Activated naive CD4-positive, alpha-beta T cell treated with anti-CD3 and anti-CD28 coated beads, Interleukin-2, amount 50 U/mL, for 72 hours (primary cell): ENCODE data around the gene OGG1. TPM values are rescaled to one million over a fixed set of nuclear protein-coding genes. Genes with fewer than 3 reads are reported as not detected.
"Not testable (repeated sequence)": the region's sequence is repeated elsewhere in the genome, so short reads cannot be mapped to it uniquely, and the experiment has no call there.

Experiments used
- ATAC-seq, 2 donors: fragments of 150-1000 bp; cut with Tn5 transposase; 2 replicates each; pipeline ENCODE4 v1.10.0; 2021; ENCODE audit warnings: mild to moderate bottlenecking in 2 of 2, moderate library complexity in 2 of 2
- DNase-seq, 2 donors: peaks; one replicate each; pipeline ENCODE4 v3.0.0; 2021 to 2022; ENCODE audit warnings: low spot score in 2 of 2
- H3K27ac Mint-ChIP-seq, 2 donors: one replicate each; pipeline ENCODE4 v1.8.0; 2022; ENCODE audit warnings: mild to moderate bottlenecking in 2 of 2, mixed read lengths in 2 of 2
- H3K36me3 Mint-ChIP-seq, 2 donors: one replicate each; pipeline ENCODE4 v1.8.0; 2022; ENCODE audit warnings: mixed read lengths in 2 of 2
- H3K9me3 Mint-ChIP-seq, 2 donors: one replicate each; pipeline ENCODE4 v1.8.0; 2022; ENCODE audit warnings: mixed read lengths in 2 of 2
- total RNA-seq, 2 donors: library from RNA; stranded (reverse); gene quantifications; one replicate each; pipeline ENCODE4 v1.2.3, GENCODE V29; 2022

Gene OGG1
- total RNA-seq, 2 donors from 2014 or later = 34.8 to 58.0 TPM

DNA sequence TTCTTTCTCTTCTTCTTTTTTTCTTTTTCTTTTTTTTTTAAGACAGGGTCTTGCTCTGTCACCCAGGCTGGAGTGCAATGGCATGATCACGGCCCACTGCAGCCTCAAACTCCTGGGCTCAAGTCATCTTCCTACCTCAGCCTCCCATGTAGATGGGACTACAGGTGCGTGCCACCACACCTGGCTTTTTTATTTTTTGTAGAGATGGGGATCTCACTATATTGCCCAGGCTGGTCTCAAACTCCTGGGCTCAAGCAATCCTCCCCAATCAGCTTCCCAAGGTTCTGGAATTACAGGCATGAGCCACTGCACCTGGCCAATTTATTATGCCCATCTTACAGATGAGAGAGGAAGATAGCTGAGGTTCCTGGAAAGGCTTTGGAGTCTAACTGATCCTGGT, 21.3 kb downstream of the OGG1 start:
- H3K27ac Mint-ChIP-seq = peak overlapping the region in 1 of 2 donors; percentile 42

DNA sequence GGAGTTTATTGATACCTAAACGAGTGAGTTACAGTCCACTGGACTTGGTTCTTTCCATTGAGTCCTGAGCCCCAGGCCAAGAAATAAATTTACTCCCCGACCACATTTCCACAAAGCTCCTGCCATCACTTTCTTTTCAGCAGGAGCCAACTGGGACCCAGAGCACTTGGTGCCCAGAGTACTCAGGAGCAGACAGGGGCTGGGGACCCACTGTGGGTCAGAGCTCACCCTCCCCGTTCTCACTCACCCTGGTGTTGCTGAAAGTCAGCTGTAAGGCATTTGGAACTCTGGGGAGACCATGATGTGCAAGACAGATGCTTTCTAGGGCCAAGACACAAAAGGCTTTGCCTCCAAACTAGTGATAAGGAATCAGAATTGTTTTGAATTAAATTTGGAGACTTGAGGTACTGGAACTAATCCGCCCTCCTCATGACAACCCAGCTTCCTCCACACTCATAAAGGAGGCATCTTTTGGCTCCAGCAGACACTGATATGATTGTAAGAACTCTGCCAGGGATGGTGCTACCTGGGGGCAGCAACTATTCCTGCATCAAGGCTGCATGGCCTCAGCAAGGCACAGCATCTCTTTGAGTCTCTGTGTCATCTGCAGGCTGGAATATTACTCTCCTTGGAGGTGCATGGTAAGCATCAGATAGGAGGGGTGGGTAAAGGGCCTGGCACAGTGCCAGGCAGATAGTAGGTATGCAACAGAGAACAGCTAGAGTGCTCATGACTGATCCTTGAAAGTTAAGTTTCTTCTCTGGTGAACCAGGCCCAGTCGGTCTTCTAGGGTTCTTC, 27.3 kb downstream of the OGG1 start:
- no peak for ATAC-seq
- Mint-ChIP-seq H3K27ac (peak overlapping the region; percentile 95 to 98), H3K9me3 (peaks cover 0 to 3% of the 10 kb centered on the region in 2 donors), H3K36me3 (peaks cover 11 to 22% of the 10 kb centered on the region in 2 donors)
- DNase-seq = no peak

More for the DNA sequence above, 21.3 kb downstream of the OGG1 start:
- not testable (repeated sequence) for ATAC-seq, H3K9me3 Mint-ChIP-seq, DNase-seq, H3K36me3 Mint-ChIP-seq

DNA sequence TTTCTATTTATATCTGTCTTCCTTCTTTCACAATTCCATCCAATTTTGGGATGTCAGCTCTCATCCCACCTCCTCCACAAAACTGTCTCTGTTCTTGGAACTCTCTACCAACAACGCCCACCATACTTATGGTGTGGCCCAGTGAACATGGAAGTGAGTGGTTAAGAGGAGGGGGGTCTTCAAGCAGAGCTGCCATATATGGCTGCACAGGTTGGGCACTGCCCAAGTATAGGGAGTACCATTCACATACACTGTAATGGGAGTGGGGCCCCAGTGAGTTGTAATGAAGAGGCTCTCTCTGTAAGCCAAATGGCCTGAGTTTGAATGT, 27.9 kb downstream of the OGG1 start:
- DNase-seq = no peak
- Mint-ChIP-seq H3K27ac (peak overlapping the region; percentile 95 to 98), H3K9me3 (peaks cover 0 to 3% of the 10 kb centered on the region in 2 donors), H3K36me3 (peaks cover 16 to 26% of the 10 kb centered on the region in 2 donors)
- peak; percentile 16 to 51 for ATAC-seq

DNA sequence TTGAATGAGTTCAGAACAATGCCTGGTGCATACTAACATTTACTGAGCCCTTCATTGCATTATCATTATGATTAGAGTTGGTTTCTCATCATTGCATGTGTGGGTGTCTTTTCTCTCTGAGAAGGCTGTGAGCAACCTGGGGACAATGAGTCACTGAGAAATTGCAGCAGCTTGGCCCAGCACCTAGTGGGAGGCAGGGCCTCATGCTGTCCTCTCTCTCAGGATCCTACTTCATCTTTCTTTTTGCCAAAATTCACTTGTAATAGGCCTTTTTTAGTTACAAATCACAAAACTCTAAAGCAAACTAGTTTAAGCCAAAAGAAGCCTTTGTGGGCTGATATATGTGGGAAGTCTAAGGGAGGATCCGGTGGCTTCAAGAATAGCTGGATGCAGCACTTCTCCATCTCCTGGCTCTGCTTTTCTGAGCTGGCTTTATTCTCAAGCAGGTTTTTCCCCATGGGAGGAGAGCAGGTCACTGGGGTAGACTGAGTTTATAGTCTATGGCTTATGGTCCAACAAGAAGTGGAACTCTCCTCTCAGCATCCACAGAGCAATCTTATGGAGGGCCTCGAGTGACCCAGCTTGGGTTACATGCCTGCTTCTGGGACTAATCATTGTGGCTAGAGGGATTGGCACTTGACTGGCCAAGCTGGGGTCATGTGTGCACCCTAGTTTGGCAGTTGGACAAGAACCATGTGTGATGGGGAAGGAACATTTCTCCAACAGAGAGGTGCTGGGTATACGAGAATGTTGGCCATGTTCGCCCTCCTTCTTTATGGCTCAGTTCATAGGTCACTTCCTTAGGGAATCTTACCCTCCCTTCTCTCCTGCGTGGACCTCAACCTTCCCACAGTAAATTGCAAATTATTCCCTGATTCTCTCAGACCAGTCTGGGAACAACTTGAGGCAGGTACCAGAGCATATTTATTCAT, 28.7 kb downstream of the OGG1 start:
- peaks cover 0 to 3% of the 10 kb centered on the region in 2 donors for H3K9me3 Mint-ChIP-seq
- ATAC-seq (peak; percentile 86 to 94), DNase-seq (peak; percentile 59 to 66)
- H3K36me3 Mint-ChIP-seq = peaks cover 21 to 26% of the 10 kb centered on the region in 2 donors
- peak overlapping the region; percentile 95 to 98 for H3K27ac Mint-ChIP-seq

DNA sequence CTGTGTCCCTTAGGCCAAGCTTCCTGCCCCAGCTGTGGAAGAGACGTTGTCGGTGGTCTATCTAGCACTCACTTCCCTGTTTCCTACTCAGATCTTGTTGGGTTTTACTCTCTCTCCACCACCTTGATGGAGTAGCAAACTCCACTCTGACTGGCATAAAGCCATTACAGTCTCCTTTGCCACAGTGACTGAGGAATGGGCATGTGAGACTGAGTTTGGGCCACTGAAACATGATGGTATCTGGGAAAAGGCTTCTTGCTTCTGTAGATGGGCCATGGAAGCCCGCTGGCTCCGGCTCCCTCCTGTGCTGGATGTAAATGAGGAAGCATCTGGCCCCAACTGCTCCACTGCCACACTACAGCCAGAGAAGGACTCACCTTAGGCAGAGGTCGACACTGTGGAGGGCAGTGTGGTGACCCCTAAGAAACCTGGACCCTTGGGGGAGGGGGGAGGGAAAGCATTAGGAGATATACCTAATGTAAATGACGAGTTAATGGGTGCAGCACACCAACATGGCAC, 29.4 kb downstream of the OGG1 start:
- no peak for DNase-seq
- Mint-ChIP-seq H3K36me3 (peaks cover 21 to 26% of the 10 kb centered on the region in 2 donors), H3K9me3 (peaks cover 0 to 3% of the 10 kb centered on the region in 2 donors), H3K27ac (peak overlapping the region; percentile 95 to 98)
- no peak for ATAC-seq

DNA sequence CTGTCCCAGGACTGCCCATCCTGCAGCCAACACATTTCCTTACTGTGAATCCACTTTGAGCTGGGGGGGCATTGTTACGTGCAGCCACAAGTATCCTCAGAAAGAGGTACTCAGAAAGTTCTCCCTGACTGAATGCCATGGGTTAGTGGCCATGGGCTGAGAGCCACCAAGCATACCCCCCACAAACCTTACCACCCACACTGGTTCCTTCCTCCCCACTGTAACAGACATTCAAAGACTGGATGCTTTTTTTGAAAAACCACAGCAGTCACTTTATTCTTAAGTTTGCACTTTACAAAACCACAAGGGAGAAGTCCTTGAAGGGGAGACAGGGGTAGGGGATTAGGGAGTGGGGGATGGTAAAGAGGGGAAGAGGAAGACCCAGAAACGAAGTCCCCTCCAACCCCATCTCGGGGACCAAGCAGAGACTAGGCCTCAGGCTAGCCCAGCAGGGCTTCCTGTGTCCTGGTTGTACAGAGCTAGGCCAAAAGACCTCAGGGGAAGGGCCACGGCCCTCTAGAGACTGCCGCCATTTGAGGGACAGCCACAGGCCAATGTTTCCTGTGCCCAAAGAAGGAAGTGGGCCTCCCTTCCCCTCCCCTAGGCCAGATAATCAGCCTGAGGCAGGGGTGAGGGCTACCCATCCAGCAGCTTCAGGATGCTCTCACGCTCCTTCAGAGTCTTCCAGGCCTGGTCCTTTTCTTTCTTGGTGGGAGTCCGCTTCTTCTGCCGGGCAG, 30.1 kb downstream of the OGG1 start:
- Mint-ChIP-seq H3K9me3 (peaks cover 0 to 3% of the 10 kb centered on the region in 2 donors), H3K36me3 (peaks cover 21 to 27% of the 10 kb centered on the region in 2 donors), H3K27ac (peak overlapping the region; percentile 95 to 98)
- peak; percentile 41 to 72 for DNase-seq
- peak; percentile 50 to 64 for ATAC-seq

DNA sequence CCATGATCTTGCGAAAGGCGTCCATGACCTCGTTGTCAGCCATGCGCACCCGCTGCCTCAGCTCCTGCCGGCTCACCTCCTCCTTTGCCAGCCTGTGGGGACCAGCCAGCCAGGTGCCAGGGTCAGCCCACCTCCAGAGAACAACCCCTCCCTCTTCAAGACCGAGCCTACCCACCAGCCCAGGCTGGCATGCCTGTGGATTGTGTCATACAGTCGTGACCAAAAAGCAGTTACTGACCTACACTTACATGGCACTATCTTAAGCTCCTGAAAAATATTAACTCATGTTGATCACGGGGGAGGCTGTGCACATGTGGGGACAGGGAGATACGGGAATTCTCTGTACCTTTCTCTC, 30.7 kb downstream of the OGG1 start:
- peaks cover 22 to 32% of the 10 kb centered on the region in 2 donors for H3K36me3 Mint-ChIP-seq
- ATAC-seq (no peak), DNase-seq (no peak)
- peak overlapping the region; percentile 95 to 98 for H3K27ac Mint-ChIP-seq
- peaks cover 0 to 3% of the 10 kb centered on the region in 2 donors for H3K9me3 Mint-ChIP-seq

DNA sequence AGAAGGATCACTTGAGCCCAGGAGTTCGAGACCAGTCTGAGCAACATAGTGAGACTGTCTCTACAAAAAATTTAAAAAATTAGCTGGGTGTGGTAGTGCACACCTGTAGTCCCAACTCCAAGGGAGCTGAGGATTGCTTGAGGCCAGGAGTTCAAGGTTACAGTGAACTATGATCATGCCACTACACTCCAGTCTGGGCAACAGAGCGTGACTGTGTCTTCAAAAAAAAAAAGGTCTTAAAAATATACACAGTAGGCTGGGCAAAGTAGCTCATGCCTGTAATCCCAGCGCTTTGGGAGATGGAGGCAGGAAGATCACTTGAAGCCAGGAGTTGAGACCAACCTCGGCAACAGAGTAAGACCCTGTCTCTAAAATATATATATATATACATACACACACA, 31.2 kb downstream of the OGG1 start:
- H3K27ac Mint-ChIP-seq = peak overlapping the region; percentile 95 to 98
- peaks cover 24 to 36% of the 10 kb centered on the region in 2 donors for H3K36me3 Mint-ChIP-seq
- H3K9me3 Mint-ChIP-seq = peaks cover 0 to 3% of the 10 kb centered on the region in 2 donors
- DNase-seq = no peak
- ATAC-seq = no peak

DNA sequence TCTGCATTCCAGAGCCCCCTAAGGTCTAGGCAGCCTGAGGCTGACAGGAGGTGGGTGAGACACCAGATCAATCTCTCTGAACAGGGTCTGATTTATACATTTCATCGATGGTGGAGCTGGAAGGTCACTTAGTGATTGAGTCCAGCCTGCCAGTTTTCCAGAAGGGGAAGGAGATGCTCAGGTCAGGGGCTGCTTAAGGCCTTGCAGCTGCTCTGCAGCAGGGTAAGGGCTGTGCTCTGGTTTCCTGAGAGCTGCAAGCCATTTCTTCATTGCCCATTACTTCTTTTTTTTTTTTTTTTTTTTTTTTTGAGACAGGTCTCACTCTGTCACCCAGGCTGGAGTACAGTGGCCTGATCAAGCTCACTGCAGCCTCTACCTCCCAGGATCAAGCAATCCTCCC, 31.8 kb downstream of the OGG1 start:
- ATAC-seq = no peak
- Mint-ChIP-seq H3K36me3 (peaks cover 30 to 41% of the 10 kb centered on the region in 2 donors), H3K9me3 (peaks cover 0 to 3% of the 10 kb centered on the region in 2 donors), H3K27ac (no peak overlapping the region)
- DNase-seq = no peak

DNA sequence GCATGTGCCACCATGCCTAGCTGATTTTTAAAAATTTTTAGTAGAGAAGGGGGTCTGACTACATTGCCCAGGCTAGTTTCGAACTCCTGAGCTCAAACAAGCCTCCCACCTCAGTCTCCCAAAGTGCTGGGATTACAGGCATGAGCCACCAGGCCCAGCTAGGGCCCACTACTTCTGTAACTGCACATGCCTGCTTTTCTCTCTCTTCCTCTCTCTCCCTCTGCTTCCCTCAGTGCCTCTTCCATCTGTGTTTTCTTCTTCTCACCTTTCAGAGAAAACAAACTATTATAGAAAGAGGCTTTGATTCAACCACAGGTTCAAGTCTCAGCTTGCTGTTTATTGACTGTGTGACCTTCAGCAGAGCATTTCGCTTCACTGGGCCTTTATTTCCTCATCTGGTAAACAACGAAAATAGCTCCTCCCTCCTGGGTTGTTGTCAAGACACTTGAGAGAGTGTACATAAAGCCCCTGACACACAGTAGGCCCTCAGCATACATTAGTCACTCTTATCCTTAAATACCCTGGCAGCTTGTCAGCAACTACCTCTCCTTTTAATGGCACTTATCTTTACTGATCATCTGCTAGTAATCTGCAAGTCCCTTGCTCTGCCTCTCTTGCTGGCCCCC, 32.3 kb downstream of the OGG1 start:
- ATAC-seq (no peak), DNase-seq (no peak)
- Mint-ChIP-seq H3K9me3 (peaks cover 0 to 3% of the 10 kb centered on the region in 2 donors), H3K27ac (peak overlapping the region; percentile 4 to 61), H3K36me3 (peaks cover 30 to 47% of the 10 kb centered on the region in 2 donors)

DNA sequence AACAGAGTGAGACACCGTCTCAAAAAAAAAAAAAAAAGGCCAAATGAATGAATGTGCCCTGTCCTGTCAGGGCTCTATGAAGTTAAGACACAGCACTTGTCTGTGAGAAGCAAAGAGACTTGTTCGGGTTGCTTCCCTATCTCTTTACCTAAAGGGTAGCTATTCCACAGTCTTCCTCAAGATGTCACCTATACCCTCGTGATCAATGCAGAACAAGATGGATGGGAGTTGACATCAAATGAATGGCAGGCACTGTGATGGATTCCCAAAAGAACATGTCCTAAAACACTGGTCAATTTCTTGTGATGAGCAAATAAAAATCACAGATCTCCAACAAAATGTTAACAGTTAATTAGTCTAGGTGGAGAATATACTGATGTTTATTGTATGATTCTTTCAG, 33.0 kb downstream of the OGG1 start:
- peaks cover 0 to under 1% of the 10 kb centered on the region in 2 donors for H3K9me3 Mint-ChIP-seq
- ATAC-seq = no peak
- DNase-seq = no peak
- peak overlapping the region in 1 of 2 donors; percentile 61 for H3K27ac Mint-ChIP-seq
- peaks cover 34 to 49% of the 10 kb centered on the region in 2 donors for H3K36me3 Mint-ChIP-seq

DNA sequence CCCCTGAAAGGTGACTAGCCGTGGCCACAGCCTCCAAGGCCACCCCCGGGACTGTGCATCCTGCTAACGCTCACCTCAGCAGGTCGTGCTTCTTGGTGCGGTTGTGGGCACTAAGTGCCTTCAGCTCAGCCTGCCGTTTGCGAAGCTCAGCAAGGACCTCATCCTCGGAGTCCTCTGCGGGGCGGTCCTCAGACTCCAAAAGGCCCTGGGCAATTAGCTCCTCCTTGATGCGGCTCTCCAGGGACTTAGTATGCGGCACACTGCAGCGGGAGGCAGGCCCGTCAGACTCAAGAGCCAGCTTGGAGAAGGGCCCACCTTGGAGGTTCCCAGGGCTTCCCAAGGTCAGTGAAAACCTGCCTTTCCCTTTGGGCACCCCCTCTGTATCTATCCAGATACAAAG, 34.2 kb downstream of the OGG1 start:
- no peak for DNase-seq
- no peak overlapping the region for H3K27ac Mint-ChIP-seq
- H3K36me3 Mint-ChIP-seq = peaks cover 36 to 54% of the 10 kb centered on the region in 2 donors
- ATAC-seq = no peak
- no peaks in the 10 kb centered on the region for H3K9me3 Mint-ChIP-seq

DNA sequence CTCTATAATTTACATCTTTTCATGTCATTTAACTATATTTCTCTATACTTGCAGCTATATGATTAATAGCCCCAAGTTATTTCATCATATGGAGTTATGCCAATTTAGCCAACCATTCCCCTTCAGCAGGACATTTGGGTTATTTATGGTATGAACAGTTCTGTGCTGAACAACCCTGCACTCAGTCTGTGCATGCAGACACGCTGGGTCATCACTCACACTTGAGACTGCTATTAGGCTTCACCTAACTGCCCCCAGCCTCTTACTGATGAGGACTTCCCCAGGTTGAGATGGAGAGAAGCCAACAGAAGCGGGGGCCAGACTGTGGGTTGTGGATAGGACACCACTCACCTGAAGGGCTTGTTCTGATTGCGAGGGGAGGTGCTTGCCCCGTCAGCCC, 35.2 kb downstream of the OGG1 start:
- Mint-ChIP-seq H3K36me3 (peaks cover 45 to 55% of the 10 kb centered on the region in 2 donors), H3K27ac (no peak overlapping the region), H3K9me3 (no peaks in the 10 kb centered on the region)
- DNase-seq = no peak
- no peak for ATAC-seq

DNA sequence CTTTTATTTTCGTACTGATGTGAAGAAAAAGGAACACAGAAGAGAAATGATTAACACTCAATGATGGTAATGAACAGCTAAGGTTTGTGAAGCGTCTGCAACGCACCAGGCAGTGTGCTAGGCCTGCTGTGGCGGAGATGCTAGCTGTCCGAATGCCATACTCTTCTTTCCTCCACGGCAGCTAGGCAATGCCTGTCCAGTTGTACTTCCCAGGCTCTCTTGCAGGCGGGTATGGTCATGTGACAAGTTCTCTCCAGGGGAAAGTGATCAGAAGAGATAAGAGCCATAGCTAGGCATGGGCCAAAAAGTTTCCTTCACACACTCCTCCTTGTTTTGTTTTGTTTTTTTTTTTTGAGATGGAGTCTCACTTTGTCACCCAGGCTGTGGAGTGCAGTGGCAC, 35.9 kb downstream of the OGG1 start:
- Mint-ChIP-seq H3K27ac (peak overlapping the region in 1 of 2 donors; percentile 76), H3K9me3 (no peaks in the 10 kb centered on the region), H3K36me3 (peaks cover 49 to 60% of the 10 kb centered on the region in 2 donors)
- ATAC-seq (no peak), DNase-seq (no peak)

DNA sequence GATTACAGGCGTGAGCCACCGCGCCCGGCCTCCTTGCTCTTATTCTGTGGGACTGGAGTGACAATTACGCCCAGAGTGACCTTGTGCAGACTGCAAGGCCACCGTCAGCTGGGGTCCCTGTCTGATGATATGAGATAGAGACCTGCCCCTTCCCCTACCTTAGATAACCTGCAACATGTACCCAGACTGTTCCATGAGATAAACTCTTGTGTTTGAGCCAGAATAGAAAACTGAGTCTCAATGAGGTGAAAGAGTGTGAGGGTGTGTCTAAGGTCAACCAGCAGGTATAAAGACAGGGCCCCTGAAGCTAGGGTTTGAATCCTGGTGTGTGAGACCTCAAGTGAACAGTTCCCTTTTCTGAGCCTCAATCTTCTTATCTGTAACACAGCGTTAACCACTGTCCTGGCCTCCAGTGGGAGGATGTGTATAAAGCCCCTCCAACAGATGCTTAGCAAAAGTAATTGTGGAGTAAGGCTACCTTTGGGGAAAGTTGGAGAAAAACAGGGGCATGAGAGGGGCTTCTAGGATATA, 36.5 kb downstream of the OGG1 start:
- ATAC-seq (no peak), DNase-seq (no peak)
- Mint-ChIP-seq H3K9me3 (no peaks in the 10 kb centered on the region), H3K36me3 (peaks cover 44 to 66% of the 10 kb centered on the region in 2 donors), H3K27ac (peak overlapping the region in 1 of 2 donors; percentile 62)
